AG10803 (cell line): ENCODE data around the gene ADAMTS20.

Experiments
- DNase-seq: peaks from one replicate; pipeline ENCODE4 v3.0.0; 2010; ENCODE audit warnings: low read depth
- H3K4me3 ChIP-seq: 2 replicates; pipeline ENCODE4 v1.5.1; 2011; ENCODE audit warnings: mild to moderate bottlenecking, low read length, control low read depth
- CTCF ChIP-seq: conservative IDR thresholded peaks from 2 replicates; pipeline ENCODE4 v1.5.1; 2011; ENCODE audit warnings: mild to moderate bottlenecking, low read length, control low read depth, inconsistent platforms

The ADAMTS20 gene

GRCh38 chr12:43551971-43552559 is at the start of gene ADAMTS20:
Gene ADAMTS20 (minus strand): TSS chr12:43552203. CDS start chr12:43551921, 282 bp downstream.
- H3K4me3 ChIP-seq = no peak within 1 kb of the TSS
- no peak for DNase-seq
- TF ChIP-seq CTCF = no peak

GRCh38 chr12:43599708-43600107 is 47.7 kb upstream of the ADAMTS20 start:
- no peak for DNase-seq
- no peak overlapping the region for H3K4me3 ChIP-seq

GRCh38 chr12:43599066-43599465 is 47.1 kb upstream of the ADAMTS20 start:
- no peak overlapping the region for H3K4me3 ChIP-seq
- DNase-seq = no peak
- no peak for TF ChIP-seq CTCF

More at GRCh38 chr12:43599708-43600107, 47.7 kb upstream of the ADAMTS20 start:
- TF ChIP-seq CTCF = no peak

- no peak overlapping the region for H3K4me3 ChIP-seq
- DNase-seq = no peak
- no peak for TF ChIP-seq CTCF
Observed at GRCh38 chr12:43590307-43590706, 38.3 kb upstream of the ADAMTS20 start.

GRCh38 chr12:43586646-43587245 is 34.7 kb upstream of the ADAMTS20 start:
- H3K4me3 ChIP-seq = no peak overlapping the region
- no peak for TF ChIP-seq CTCF
- DNase-seq = no peak

- TF ChIP-seq CTCF = no peak
- DNase-seq = no peak
- H3K4me3 ChIP-seq = no peak overlapping the region
Observed at GRCh38 chr12:43585676-43586075, 33.7 kb upstream of the ADAMTS20 start.

GRCh38 chr12:43580601-43581000 is 28.6 kb upstream of the ADAMTS20 start:
- DNase-seq = no peak
- TF ChIP-seq CTCF = no peak
- H3K4me3 ChIP-seq = no peak overlapping the region
